ENCODE data around the gene MTCP1. TPM values are rescaled to one million over a fixed set of nuclear protein-coding genes. Genes with fewer than 3 reads are reported as not detected.

The MTCP1 gene
- 2.3 TPM in 2 replicates for total RNA-seq (2014; rRNA removed; shearing (Covaris generic))

GRCh38 chrX:155070975-155071693, at the start of gene MTCP1, which contains the start of the genes BRCC3 and CMC4:
Gene MTCP1 (minus strand): TSS chrX:155071136. CDS start chrX:155066010, 5,126 bp downstream.
Gene BRCC3 (plus strand): TSS chrX:155071508. CDS start chrX:155071528, 20 bp downstream.
Gene CMC4 (minus strand): TSS chrX:155071136. CDS start chrX:155064023, 7,113 bp downstream.
- DNase-seq (ENCODE audit: low read depth) = peak; percentile 74

GRCh38 chrX:155115174-155115819, 44.4 kb upstream of the MTCP1 start:
- no peak for DNase-seq (ENCODE audit: low read depth)

DNA sequence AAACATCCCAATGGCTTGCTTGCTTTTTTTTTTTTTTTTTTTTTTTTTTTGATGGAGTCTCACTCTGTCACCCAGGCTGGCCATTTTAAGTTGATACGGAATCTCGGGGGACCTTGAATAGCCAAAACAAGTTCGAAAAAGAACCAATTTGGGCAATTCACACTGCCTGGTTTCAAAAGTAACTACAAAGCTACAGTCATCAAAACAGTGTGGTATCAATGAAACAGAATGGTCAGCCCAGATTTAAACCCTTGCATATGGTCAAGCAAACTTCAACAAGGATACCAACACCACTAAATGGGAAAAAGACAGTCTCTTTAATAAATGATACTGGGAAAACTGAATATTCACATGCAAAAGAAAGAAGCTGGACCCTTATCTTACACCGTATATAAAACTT, 42.2 kb upstream of the MTCP1 start:
- no peak for DNase-seq (ENCODE audit: low read depth)

DNA sequence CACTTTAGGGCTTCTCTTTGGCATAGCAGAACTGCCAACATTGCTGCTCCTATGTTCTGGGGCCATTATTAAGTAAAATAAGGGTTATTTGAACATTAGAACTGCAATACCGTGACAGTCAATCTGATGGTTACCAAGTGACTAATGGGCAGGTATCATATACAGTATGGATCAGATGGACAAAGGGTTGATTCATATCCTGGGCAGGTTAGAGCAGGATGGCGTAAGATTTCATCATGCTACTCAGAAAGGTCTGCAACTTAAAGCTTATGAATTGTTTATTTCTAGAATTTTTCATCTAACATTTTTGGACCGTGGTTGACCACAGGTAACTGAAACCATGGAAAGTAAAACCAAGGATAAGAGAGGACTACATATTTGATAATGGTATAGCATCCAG, 41.2 kb upstream of the MTCP1 start:
- DNase-seq (ENCODE audit: low read depth) = no peak

GRCh38 chrX:155108427-155108826, 37.5 kb upstream of the MTCP1 start:
- no peak for DNase-seq (ENCODE audit: low read depth)

DNA sequence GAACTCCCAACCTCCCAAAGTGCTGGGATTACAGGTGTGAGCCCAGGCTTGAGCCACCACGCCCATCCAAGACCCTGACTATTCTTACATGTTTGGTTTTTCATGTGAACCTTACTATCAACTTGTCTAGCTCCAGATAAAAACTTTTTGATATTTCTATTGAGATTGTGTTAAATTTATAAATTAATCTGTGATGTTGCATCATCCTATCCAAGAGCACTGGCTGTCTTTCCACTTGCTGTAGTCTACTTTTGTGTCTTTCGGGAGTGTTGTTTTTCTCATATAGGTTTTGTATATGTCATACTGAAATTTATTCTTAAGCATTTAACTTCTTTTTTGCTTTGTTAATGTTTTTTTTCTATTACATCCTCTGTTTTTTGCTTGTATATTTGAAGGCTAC, 35.0 kb upstream of the MTCP1 start:
- DNase-seq (ENCODE audit: low read depth) = no peak

DNA sequence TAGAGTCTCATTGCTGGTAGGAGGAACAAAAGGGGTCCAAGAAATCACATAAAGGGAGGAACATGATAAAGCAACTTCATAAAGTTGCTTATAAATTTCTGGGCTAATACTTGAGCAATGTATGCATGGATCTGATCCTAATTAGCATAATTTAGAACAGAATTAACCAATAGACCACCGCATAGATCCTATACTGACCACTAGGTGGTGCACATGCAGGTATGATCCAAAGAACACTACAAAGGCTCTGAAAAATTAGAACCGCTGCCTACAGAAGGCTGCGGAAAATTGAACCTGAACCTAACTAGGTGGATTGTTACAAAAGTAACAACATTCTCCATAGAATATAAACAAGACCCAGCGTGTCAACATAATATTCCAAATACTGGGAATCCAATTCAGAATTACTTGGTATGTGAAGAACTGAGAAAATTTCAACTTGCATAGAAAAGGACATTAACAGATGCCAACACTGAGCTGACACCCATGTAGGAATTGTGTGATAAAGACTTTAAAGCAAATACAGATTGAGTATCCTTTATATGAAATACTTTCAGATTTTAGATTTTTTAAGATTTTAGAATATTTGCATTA, 23.6 kb upstream of the MTCP1 start:
- DNase-seq (ENCODE audit: low read depth) = peak; percentile 18

- DNase-seq (ENCODE audit: low read depth) = no peak
These were observed 16.2 kb upstream of the MTCP1 start for GRCh38 chrX:155086961-155087735.

DNA sequence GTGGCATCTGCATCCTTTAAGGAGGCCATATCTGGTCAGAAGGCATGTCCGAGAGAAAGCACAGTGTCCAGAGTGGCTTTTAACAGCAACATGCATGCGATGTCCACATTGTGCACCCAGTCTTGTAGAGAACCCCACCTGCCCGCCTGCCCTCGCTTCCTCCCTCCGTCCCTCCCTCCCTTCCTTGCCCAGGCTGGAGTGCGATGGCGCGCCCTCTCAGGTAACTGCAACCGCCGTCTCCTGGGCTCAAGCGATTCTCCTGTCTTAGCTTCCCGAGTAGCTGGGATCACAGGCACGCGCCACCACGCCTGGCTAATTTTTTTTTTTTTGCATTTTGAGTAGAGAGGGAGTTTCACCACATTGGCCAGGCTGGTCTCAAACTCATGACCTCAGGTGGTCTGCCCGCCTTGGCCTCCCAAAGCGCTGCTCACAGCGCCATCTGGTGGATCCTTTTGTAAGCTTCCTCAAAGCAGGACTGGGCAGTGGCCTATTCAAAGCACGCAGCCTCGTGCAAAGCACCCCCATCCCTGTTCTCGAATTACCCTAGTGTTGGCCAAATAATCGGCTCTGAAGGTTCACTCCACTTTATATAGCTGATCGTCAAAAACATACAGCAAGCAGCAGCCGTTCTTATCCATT, 15.4 kb upstream of the MTCP1 start:
- peak; percentile 12 for DNase-seq (ENCODE audit: low read depth)

DNA sequence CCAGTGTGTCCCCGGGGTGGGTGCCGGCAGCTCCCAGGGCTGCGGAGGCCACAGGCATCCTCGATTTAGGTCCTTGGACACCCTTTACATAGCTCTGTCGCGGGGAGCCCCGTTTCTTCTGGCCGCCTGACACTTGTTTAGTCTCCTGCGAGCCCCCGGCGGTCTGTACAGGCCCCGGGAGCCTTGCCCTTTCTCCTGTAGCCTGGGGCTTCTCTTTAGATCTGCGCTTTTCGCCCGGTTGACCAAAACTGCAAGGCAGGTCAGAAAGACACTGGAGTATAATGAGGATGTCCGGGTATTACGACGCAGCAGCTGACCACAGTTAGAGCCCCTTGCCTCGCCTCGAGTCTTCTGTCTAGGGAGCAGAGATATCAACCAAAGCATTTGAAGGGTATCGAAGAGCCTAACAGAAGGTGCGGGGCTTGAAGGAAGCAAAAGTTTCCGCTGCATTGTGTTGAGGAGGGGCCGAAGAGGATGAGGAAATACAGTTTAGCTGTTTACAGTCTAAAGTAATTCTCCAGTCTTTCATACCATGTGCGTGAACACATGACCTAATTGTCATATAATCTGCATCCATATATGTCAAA, 851 bp upstream of the MTCP1 start:
- DNase-seq (ENCODE audit: low read depth) = no peak

DNA sequence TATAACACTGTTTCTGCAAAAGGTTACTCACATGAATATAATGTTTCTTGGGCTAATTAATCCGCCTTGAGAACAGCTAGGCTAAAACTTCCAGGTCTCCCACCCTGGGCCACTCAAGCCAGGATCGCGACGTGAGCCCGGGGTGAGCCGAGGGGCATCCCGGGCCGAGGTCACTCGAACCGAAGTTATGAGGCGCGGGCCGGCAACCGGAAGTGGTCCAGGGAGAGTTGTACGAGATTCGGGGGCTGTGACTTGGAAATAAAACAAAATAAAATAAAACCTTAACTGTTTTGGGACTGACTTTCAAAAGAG, 317 bp downstream of the MTCP1 start:
- DNase-seq (ENCODE audit: low read depth) = no peak

GRCh38 chrX:155070038-155070437, 898 bp downstream of the MTCP1 start:
- no peak for DNase-seq (ENCODE audit: low read depth)

DNA sequence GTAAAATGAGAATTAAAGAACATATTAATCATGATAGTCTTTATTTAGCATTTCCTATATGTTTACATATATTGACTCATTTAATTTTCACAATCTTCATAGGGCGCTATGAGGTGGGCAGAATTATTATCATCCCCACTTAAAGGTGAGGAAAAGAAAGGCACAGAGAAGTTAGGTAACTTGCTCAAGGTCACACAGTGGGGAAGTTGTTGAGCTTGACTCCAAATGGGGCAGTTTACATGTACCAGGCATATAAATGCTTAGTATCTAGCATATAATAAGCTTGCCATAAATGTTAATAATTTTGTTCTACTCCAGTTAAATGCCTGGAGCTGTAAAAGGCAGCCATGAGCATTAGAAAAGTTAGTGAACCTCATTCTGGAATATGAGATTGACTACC, 1.5 kb downstream of the MTCP1 start:
- DNase-seq (ENCODE audit: low read depth) = no peak

DNA sequence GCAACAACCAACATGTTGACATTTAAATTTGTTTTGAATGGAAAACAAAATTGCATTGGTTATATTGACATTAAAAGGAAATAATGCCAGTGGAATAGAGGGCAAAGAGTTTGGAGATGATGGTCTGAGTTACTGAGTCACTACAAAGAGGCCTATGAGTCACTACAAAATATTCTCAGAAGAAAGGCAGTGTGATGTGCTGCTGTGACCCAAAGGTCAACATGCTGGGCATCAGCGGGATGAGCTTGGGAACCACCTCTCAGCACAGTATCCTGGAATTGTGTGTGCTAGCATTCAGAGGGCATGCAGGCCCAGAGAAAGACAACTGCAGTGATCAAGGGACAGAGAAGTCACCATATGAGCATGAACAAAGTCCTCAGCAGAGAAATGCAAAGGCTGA, 2.8 kb downstream of the MTCP1 start:
- peak; percentile 75 for DNase-seq (ENCODE audit: low read depth)

DNA sequence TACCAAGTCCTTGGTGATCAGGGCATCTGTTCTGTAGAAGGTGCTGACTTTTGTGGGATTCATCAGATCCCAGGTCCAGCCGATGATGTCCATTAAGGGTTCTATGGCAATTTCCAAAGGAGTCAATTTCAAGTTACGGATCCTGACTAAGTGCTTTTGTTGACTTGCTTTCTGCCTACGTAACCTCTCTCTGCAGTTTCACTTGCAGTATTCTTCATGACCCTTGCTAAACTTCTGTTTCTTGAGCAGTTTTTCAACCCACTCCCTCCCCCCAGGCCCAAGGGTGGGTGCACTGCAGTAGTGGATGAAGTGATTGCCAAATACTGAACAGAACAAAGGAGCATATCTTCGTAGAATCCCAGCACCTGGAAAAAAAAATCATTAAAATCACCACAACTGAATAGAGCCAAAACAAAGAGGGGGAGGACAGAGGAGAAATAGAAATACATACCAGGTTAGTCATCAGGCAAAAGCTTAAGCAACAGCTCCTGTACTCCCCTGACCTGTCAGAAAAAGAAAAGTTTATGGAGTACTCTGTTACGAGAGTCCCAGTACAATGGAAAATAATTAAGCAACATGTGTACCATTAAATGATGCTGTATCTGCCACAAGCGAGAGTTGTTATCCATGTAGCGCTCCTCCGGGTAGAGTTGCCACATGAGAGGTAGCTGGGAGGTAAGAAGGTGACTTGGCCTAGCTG, 5.8 kb downstream of the MTCP1 start:
- DNase-seq (ENCODE audit: low read depth) = no peak

DNA sequence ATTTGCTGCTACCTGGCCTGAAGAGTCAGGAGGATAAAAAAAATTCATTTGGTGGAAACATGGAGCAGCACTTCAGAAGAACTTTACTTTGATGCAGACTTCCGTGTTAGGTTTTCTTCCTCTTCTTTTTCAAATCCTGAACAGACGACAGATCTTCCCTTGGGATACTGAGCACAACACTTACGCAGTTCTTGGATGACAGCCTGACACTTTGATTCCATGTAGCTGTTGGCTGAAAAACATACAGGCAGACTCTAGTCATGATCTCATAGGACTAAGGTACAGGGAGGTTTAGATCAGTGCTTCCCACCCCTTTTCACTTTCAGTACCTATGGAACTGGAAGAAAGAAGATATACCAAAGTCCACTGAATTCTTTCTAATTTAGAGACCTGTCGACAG, 9.2 kb downstream of the MTCP1 start:
- DNase-seq (ENCODE audit: low read depth) = no peak

- peak; percentile 70 for DNase-seq (ENCODE audit: low read depth)
These were observed 13.8 kb downstream of the MTCP1 start for GRCh38 chrX:155056877-155057792.

GRCh38 chrX:155056471-155056870, 14.5 kb downstream of the MTCP1 start:
- no peak for DNase-seq (ENCODE audit: low read depth)

DNA sequence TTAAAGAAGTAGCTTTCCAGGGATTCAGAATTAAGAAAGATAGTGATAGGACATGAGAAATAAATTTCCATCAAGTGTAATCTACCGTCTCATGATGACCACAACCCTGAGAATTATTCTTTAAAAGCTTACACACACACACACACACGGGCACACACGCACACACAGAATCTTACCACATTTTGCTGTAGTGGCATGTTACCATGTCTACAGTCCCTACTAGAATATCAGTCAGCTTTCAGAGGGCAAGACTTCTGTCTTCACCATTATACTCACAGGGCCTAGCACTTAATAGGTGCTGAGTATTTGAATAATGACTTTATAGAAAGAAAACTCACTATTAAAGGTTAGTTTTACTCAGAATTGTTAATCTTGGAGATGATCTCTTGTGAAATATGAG, 15.4 kb downstream of the MTCP1 start:
- no peak for DNase-seq (ENCODE audit: low read depth)

- no peak for DNase-seq (ENCODE audit: low read depth)
These were observed 16.7 kb downstream of the MTCP1 start for GRCh38 chrX:155054255-155054654.
